HPDE6-E6E7 (cell line): ENCODE results near the gene PPP2R2C.

ENCODE experiments used
- DNase-seq: peaks from one replicate; pipeline ENCODE4 v3.0.0; 2011; ENCODE audit warnings: missing footprints; ENCODE audit errors: extremely low spot score

The PPP2R2C gene

GRCh38 chr4:6494431-6495295 lies 22.2 kb upstream of the PPP2R2C start:
- DNase-seq, result no peak

GRCh38 chr4:6493658-6494304 lies 21.4 kb upstream of the PPP2R2C start:
- peak; percentile 50 for DNase-seq

GRCh38 chr4:6492861-6493657 lies 20.6 kb upstream of the PPP2R2C start:
- no peak for DNase-seq

GRCh38 chr4:6492027-6492590 lies 19.7 kb upstream of the PPP2R2C start:
- no peak for DNase-seq

- no peak for DNase-seq
Measured at GRCh38 chr4:6491235-6491634, 18.8 kb upstream of the PPP2R2C start.

- no peak for DNase-seq
Measured at GRCh38 chr4:6489927-6490326, 17.5 kb upstream of the PPP2R2C start.

GRCh38 chr4:6487466-6487865 lies 15.1 kb upstream of the PPP2R2C start:
- no peak for DNase-seq

GRCh38 chr4:6480534-6481088 lies 8.2 kb upstream of the PPP2R2C start:
- DNase-seq, result no peak

- no peak for DNase-seq
Measured at GRCh38 chr4:6478546-6479220, 6.3 kb upstream of the PPP2R2C start.

GRCh38 chr4:6476893-6477292 lies 4.5 kb upstream of the PPP2R2C start:
- no peak for DNase-seq

GRCh38 chr4:6475492-6476020 lies 3.1 kb upstream of the PPP2R2C start:
- DNase-seq, result no peak

GRCh38 chr4:6474705-6475457 lies 2.5 kb upstream of the PPP2R2C start:
- DNase-seq, result no peak

- no peak for DNase-seq
Measured at GRCh38 chr4:6474053-6474568, 1.7 kb upstream of the PPP2R2C start.

GRCh38 chr4:6473264-6474052 lies 1.0 kb upstream of the PPP2R2C start:
- no peak for DNase-seq

GRCh38 chr4:6472008-6472386 lies 417 bp downstream of the PPP2R2C start:
- no peak for DNase-seq

- DNase-seq, result no peak
Measured at GRCh38 chr4:6471307-6472007, 957 bp downstream of the PPP2R2C start.

GRCh38 chr4:6470502-6471306 lies 1.7 kb downstream of the PPP2R2C start:
- DNase-seq, result no peak
